Cortex of kidney (tissue), 1 donor: Measurements from ENCODE around the gene PTPRN2.

Source experiments
- DNase-seq: peaks from one replicate; lab custom pipeline; 2025; lab: John Stamatoyannopoulos, UW

Gene PTPRN2

DNA sequence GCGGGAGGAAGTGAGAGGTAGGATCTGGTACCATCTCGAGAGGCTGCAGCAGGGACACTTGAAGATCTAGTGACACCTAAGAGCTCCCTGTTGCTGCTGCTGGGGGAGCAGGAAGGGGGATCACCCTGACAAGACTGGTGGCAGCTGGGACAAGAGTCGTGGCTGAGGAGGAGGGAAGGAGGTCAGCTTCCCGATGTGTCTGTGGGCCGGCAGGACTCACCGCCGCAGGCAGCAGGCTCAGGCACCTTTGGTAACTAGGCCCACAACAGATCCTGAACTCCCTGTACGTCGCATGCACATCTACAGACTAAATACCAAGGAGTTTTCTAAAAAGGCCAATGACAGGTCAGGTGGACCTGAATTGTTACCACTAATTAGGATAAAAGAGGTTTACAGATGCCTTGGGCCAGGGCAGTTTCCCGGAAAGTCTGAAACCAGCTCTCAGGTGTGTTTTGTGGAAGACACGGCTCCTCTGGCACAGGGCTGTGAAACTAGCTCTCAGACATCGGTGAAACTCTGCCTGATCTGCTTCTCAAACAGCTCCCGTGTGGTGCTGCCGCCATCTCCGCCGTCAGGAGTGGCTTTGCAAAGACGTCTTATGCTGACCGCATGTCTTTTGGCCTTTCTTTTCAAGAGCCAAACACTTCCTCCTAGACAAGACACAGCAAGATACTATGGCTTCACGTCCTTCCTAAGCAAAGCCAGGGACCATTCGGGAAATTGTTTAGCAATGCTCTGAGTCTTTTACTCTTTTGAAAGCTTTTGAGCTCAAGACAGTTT is 609.7 kb downstream of the PTPRN2 start:
- DNase-seq: no peak

GRCh38 chr7:157977306-157977705 is 610.3 kb downstream of the PTPRN2 start:
- no peak for DNase-seq

DNA sequence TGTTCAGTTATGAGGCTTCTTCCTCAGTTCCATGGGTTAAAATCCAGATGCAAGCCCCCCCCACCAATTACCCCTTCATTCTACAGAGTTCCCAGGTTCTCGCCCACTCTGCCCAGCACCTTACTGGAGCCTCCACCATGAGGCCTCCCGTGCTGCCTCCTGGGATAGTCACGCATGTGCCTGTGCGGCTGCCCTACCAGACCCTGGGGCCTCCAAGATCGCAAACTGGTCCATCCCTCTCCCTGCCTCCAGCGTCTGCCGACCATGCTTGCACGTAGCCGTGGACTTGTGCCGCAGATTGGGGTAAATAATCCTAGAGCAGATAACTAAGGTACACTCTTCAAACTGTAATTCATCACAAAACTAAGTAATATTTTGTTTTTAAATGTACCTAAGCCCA is 611.2 kb downstream of the PTPRN2 start:
- no peak for DNase-seq

DNA sequence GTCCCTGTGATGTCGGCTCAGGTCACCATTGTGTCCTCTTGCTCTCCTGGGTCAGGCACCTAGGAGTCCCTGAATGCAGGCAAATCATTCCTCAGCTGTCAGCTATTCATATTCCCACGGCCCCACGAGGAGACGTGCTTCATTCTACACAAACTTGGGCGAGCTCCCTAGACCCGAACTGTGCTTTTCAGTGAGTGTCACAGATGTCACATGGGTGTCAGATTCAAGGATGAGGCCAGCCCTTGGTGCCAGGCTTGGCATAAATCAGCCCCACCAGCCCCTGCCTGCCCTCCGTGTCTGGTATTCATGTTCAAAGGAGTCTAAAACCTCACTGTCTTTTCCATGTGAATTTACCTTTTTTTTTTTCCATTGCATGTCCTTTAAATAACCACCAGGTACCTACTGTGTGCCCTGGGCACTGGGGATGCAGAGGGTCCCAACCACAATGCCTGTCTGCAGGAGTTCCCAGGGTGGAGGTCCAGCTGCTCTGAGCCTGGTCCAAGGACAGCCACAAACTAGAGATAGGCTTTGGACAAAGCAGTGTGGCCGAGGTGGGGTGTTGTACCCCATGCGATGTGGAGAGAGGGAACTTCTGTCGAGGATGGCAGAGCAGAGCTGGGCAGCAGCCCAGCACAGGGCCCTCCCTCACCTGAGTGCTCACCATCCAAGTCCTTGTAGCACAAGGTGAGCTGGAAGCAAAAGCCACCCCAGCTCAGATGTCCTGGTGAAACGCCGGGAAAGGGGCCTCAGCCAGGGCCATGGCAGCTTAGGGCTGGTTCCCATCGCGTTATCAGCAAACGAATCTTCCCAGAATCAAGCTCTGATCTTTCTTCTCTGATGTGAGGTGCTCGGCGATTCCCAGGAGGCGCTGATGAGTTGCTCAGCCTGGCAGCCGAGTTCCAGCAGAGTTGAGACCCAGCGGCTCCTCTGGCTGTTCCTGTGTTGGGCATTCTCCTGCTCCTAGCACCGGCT is 611.9 kb downstream of the PTPRN2 start:
- DNase-seq: no peak

DNA sequence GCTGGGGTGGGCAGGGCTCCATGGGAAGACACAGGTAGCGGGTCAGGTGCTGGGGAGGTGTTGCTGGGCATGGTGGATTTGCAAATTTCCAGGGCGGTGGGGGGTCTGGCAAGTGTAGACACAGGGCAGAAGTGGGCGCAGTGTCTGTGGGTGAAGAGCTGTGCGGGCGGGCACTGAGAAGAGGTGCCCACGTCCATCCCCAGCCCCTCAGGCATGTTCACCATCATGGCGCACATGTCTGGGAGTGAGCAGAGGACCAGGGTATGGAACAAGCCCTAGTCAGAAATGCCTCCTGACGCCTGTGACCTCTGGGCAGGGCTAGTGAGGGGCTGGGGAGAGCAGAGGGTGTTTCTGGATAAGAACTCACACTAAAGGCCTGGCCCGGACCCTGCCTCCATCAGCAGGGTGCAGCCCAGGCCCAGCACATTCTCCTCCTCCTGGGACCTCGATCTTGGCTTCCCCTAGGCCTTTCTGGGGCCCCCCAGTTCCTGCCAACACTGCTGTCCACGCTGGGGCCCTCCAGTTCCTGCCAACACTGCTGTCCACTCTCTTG is 612.9 kb downstream of the PTPRN2 start:
- DNase-seq: no peak

GRCh38 chr7:157973971-157974677 is 613.5 kb downstream of the PTPRN2 start:
- no peak for DNase-seq

- DNase-seq: no peak
Measured at GRCh38 chr7:157972914-157973313, 614.7 kb downstream of the PTPRN2 start.

- no peak for DNase-seq
Measured at GRCh38 chr7:157971501-157971900, 616.1 kb downstream of the PTPRN2 start.

DNA sequence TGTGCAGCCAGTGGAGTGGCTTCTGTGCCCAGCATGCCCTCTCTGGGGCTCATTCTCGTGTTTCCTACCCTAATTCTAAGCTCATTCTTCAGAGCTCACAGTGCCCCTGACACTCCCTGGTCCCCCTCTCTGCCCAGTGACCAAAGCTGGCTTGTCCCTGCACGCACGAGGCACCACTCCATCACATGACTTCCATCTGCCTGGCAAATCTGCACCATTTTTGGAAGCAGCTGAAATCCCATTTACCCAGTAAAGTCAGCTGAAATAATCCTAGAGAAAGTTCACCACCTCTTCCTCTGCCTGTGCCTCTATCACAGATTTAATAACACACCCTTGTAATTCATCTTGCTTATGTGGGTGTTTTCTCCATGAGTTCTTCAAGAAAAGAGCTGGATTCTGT is 616.9 kb downstream of the PTPRN2 start:
- DNase-seq: no peak

GRCh38 chr7:157969995-157970394 is 617.6 kb downstream of the PTPRN2 start:
- DNase-seq: no peak

- DNase-seq: no peak
Measured at GRCh38 chr7:157966490-157966889, 621.1 kb downstream of the PTPRN2 start.

- no peak for DNase-seq
Measured at GRCh38 chr7:157964521-157964920, 623.1 kb downstream of the PTPRN2 start.

- no peak for DNase-seq
Measured at GRCh38 chr7:157964016-157964415, 623.6 kb downstream of the PTPRN2 start.

GRCh38 chr7:157963526-157963925 is 624.1 kb downstream of the PTPRN2 start:
- DNase-seq: no peak

- DNase-seq: no peak
Measured at GRCh38 chr7:157962458-157963306, 624.9 kb downstream of the PTPRN2 start.

DNA sequence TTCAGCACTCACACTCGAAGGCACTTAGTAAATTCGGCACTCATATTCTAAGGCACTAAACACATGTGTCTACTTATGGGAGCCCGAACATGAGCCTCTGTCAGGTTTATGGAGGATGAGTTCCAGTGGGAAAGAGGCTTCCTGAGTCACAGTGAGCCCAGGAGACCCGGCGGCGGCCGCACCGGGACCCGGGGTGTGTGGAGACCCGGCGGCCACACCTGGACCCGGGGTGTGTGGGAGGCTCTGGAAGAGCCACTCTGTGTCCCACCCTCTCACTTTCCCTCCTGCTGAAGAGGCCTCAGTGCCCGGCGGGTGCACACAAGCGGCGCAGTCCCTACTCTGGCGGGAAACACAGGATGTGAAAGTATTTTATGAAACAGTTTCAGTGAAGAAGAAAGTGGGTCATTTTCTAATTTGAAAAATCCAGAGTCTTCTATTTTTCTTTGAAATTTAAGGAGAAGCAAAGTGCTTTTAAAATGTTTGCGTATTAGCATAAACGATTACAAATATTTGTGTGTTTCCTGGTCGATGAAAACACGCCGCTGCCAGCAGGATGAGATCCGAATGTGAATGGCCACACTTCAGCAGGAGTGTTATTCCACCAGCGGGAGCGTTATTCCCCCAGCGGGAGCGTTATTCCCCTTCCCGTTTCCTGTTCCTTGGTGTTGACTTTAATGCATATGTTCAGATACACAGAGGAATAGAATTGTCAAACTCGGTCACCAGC is 625.7 kb downstream of the PTPRN2 start:
- no peak for DNase-seq

DNA sequence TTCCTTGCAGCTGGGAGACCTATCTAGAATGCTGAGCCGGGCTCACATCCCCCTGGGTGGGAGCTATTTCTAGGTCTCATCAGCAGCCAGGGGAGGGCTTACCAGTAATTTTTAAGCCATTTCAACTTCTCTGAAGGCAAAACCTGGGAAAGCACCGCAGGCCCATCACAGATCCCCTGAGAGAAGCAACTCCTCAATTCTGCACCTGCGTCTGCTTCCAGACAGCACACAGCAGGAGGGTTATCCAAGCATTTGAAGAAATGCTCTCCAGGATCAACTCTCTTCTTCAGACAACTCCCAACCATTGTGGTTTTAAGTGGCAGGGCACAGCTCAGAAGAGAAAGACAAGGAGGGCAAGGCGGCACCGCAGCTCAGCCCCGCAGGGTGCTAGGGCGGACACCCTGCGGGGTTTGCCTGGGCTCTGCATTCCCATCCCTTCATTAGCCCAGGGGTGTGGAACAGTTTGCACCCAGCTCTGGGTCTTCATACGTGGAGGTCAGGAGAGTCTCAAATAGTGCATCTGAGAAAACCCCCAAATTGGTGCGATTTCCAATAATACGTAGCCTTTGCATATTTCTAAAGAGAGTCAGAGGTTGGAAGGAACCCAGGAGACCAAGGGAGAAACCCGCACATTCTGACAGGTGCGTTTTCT is 632.1 kb downstream of the PTPRN2 start:
- no peak for DNase-seq

GRCh38 chr7:157954901-157955300 is 632.7 kb downstream of the PTPRN2 start:
- DNase-seq: no peak

DNA sequence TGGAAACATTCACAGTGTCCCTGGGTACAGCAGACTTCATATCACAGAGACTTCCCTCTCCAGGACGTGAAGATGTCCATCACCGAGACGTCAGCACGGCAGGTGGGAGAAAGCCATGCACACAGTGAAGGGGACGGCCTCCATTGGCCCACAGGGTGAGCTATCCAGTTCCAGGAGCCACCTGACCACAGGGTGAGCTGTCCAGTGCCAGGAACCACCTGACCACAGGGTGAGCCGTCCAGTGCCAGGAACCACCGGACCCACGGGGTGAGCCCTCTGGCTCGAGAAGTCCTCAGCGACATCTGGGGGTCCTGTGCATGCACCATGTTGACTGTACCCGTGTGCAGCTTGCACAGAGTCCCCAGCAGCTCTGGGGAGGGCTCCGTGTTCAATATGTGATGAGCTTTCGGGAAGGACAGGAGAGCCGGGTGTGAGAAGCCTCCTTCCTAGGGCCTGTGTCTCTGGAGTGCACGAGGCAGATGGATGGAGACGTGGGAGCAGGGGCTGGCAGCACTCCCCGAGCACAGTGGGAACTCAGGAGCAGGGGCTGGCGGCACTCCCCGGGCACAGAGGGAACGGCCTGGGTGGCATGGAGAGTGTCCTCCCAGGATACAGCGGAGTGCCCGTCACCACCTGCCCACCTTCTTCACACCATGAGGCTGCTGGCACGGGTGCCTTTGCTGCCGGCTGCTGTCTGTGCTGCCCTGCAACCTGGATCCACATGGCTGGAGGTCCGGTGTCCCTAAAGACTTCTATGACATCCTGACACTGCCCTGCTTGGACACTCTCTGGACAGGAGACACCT is 634.6 kb downstream of the PTPRN2 start:
- DNase-seq: no peak
